Effector CD4-positive, alpha-beta T cell (primary cell): Measurements from ENCODE around the gene PSG5.
"Not testable (repeated sequence)": the region's sequence is repeated elsewhere in the genome, so short reads cannot be mapped to it uniquely, and the experiment has no call there.

Source experiments
- DNase-seq: peaks from one replicate; pipeline ENCODE4 v3.0.0-alpha.2; 2020

Gene PSG5

GRCh38 chr19:43181869-43182771, 4.2 kb downstream of the PSG5 start:
- not testable (repeated sequence) for DNase-seq

DNA sequence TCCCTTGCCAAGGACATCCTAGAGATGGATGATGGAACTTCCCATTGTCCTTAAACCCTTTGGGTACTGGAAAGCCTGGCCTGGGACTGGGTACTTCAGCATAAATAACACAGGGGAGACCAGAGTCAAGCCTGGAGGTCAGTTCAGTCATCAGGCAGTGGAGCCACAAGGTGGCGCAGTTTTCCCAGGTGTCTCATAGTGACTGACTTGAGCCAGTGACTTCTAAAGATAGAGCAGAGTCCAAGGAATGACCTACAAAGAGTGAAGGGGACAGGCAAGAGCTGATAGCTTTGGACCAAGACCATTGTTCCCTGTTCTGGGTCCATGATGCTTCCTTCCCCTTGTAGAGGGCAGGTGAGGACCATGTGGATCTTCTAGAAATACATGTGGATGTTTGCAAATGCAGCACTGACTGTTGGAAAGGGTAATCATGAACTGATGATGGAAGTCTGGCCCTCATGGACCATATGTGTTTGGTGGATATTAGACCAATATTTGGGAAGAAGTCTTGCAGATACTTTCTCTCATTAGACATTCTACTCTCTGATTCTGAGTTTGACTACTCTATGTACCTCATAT, 6.7 kb downstream of the PSG5 start:
- DNase-seq = not testable (repeated sequence)

DNA sequence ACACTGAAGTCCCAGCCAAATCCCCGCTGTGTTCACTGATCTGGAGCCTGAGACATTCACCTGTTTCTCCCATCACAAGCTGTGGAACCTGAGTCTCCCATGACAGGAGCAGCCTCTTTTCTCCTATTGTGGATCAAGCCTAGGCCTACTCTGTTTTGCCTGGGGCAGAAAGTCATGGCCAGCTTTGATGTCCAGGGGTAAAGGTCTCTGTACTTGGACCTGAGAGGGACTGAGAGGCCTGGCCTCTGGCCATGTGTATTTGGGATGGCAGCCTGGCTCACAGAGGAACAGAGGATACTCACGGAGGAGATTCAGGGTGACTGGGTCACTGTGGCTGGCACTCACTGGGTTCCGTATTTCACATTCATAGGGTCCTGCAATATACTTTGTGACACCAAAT, 7.8 kb downstream of the PSG5 start:
- not testable (repeated sequence) for DNase-seq

GRCh38 chr19:43165906-43166305, 20.4 kb downstream of the PSG5 start:
- not testable (repeated sequence) for DNase-seq

DNA sequence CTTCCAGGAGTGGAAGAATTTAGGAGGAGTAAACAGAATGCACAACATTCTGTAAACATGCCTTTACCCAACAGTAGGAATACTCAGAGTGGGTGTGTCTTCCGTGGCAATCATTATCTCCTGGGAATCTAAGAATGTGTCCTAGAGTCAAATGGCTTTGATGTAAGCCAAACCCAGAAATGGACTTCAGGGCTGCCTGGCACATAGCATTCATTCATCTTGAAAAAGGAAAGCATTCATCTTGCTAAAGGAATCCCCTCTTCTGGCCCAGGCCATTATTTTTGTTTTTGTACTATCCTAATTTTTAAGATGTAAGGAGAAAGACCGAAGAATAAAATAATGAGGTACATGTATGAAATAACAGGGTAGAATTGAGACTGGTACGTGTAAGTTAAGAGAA, 23.2 kb downstream of the PSG5 start:
- not testable (repeated sequence) for DNase-seq

- not testable (repeated sequence) for DNase-seq
These were observed 24.1 kb downstream of the PSG5 start for GRCh38 chr19:43162261-43162660.

- no peak for DNase-seq
These were observed 34.1 kb downstream of the PSG5 start for GRCh38 chr19:43152214-43152613.

DNA sequence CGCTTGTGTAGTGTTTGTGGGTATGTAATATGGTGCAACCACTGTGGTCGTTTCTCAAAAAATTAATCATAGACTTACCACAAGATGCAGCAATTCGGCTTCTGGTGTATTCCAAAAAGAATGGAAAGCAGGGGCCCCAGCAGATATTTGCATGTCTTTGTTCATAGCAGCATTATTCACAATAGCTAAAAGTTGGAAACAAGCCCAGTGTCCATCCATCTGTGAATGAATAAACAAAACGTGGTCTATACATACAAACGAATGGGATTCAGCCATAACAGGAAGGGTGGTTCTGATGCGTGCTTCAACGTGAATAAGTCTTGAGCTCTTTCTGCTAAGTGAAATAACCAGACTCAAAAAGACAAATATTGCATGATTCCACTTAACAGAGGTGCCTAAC, 36.5 kb downstream of the PSG5 start:
- DNase-seq = not testable (repeated sequence)

- no peak for DNase-seq
These were observed 38.1 kb downstream of the PSG5 start for GRCh38 chr19:43148233-43148632.

GRCh38 chr19:43141763-43142162, 44.6 kb downstream of the PSG5 start:
- not testable (repeated sequence) for DNase-seq

GRCh38 chr19:43132696-43133095, 53.6 kb downstream of the PSG5 start:
- no peak for DNase-seq

DNA sequence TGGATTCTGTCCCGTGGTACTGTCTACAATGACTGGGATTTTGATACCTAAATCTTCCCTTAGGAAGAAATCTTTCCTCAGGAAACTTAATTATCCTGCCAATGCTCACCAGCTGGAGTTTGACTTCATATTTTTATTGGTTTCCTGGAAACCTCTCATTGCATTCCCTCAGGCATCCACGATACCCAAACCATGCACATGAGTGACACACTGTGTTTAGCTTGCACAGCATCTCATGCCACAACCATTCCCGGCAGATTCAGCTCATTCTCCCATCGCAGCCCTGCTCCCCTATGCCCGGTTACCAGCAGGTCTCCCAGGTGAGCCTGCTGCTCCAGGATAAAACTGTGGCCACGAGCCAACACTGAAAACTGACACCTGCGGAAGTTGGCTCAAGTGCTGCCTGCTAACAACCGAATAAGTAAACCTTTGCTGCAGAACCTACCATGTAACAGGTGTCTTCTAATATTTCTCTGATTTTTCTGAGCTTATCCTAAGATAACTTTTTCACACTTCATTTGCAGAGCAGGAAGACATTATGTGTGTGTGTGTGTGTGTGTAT, 55.0 kb downstream of the PSG5 start:
- not testable (repeated sequence) for DNase-seq

GRCh38 chr19:43129197-43129596, 57.1 kb downstream of the PSG5 start:
- not testable (repeated sequence) for DNase-seq

DNA sequence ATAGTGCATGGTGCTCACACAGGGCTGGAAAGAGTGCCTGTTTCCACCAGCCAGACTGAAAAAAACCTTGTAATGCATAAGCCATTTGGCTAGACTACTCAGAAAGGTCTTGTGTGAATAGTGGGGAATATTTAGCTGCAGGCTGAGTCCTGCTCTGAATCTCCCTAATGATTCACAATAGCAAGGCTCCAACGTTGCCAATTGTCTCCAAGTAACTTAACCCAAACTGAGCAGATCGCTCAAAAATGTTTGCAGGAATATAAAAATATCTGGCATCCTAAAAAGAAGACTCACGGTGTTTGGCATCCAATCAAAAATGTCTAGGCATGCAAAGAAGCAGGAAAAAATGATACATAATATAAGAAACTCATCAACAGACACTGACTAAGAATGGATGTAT, 59.0 kb downstream of the PSG5 start:
- DNase-seq = not testable (repeated sequence)

DNA sequence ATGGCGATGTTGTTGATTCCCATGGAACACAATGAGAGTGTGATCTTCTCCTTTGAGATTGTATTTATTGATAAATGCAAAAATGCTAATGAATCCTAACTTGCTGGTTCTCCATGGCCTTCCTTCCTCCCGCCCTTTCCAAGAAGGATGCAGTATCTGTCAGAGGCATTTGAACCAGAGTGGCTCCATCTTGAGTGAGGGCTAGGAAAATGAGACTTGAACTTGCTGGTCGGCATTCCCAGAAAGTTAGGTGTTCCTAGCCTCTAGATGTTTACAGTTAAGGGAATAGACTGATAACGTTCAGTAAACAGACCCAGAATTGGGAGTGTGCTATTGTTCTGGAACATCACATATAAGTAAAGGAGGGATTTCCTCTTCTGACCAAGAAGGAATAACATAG, 59.6 kb downstream of the PSG5 start:
- DNase-seq = no peak

DNA sequence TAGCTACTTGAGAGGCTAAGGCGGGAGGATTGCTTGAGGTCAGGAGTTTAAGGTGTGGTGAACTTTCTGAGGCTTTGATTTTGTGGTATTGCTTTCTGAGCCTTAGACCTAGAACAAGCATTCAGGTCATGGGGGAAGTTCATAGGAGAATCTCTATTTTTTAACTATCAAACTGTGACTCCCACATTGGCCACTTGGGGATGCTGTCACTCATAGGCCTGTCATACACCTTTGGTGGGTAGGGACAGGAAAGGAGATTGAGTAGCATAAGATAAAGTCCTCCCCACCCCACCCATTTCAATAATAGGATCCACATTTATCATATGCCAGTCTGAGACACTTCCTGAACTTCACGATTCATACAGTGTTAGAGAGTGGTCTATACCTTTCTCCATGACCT, 62.0 kb downstream of the PSG5 start:
- no peak for DNase-seq

GRCh38 chr19:43120433-43121026, 65.8 kb downstream of the PSG5 start:
- not testable (repeated sequence) for DNase-seq

DNA sequence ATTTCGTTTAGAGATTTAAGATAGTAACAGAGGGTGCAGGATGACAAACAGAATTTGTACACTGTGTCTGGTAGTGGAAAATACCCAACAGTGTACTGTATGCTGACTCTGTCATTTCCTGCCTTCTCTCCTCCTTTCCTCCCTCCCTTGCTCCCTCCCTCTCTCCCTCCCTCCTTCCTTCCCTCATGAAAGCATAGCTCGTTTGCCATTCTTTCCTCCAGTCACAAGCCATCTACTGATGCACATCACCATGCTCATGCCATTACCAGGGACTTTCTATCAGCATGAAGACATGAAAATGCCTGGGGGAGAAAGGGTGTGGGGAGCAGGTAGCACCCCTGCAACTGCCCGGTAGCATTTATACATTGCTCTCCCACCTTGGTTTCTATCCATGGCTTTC, 66.8 kb downstream of the PSG5 start:
- not testable (repeated sequence) for DNase-seq
